Measurements from ENCODE around the gene SEL1L3.

Gene SEL1L3

GRCh38 chr4:25703731-25704388, 158.9 kb downstream of the SEL1L3 start:
- Histone ChIP-seq H3K4me1 (no peaks in the 10 kb centered on the region), H3K9me3 (ENCODE audit: control insufficient read depth, low read length) (no peaks in the 10 kb centered on the region), H3K79me2 (no peaks in the 10 kb centered on the region), H3K4me3 (ENCODE audit: low read depth, low read length) (no peak overlapping the region), H3K36me3 (ENCODE audit: control insufficient read depth, insufficient read depth, low read length) (no peaks in the 10 kb centered on the region), H3K27me3 (ENCODE audit: control insufficient read depth, insufficient read depth, low read length) (no peaks in the 10 kb centered on the region), H3K27ac (no peak overlapping the region), H3K9ac (no peak overlapping the region), H3K4me2 (ENCODE audit: low read length) (no peak overlapping the region), H2AFZ (no peak overlapping the region)
- TF ChIP-seq, protein P1, sequence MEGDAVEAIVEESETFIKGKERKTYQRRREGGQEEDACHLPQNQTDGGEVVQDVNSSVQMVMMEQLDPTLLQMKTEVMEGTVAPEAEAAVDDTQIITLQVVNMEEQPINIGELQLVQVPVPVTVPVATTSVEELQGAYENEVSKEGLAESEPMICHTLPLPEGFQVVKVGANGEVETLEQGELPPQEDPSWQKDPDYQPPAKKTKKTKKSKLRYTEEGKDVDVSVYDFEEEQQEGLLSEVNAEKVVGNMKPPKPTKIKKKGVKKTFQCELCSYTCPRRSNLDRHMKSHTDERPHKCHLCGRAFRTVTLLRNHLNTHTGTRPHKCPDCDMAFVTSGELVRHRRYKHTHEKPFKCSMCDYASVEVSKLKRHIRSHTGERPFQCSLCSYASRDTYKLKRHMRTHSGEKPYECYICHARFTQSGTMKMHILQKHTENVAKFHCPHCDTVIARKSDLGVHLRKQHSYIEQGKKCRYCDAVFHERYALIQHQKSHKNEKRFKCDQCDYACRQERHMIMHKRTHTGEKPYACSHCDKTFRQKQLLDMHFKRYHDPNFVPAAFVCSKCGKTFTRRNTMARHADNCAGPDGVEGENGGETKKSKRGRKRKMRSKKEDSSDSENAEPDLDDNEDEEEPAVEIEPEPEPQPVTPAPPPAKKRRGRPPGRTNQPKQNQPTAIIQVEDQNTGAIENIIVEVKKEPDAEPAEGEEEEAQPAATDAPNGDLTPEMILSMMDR (IDR thresholded peaks at IDR 0.05): no peak

GRCh38 chr4:25702848-25703247, 159.9 kb downstream of the SEL1L3 start:
- TF ChIP-seq, protein P1 (IDR thresholded peaks at IDR 0.05): no peak
- Histone ChIP-seq H3K27ac (no peak overlapping the region), H3K36me3 (ENCODE audit: control insufficient read depth, insufficient read depth, low read length) (no peaks in the 10 kb centered on the region)

DNA sequence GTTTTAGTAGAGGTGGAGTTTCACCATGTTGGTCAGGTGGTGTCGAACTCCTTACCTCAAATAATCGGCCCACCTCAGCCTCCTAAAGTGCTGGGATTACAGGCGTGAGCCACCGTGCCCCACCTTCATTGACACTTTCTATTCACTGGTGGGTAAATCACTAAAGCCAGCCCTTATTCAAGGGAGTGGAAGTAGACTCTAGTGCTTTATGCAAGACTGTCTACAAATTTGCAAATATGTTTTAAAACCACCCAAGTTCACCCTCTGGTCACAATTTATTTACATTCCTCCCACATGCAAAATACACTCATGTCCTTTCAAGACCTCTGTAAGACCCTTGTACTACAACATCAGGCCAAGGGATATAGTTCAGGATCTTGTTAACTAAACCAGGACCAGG, 162.1 kb downstream of the SEL1L3 start:
- H3K9me3 ChIP-seq (ENCODE audit: control insufficient read depth, low read length): no peaks in the 10 kb centered on the region
- no peak overlapping the region for H2AFZ ChIP-seq
- H3K9ac ChIP-seq: no peak overlapping the region
- TF ChIP-seq, protein P1 (IDR thresholded peaks at IDR 0.05): no peak
- H3K4me2 ChIP-seq (ENCODE audit: low read length): no peak overlapping the region
- H3K27me3 ChIP-seq (ENCODE audit: control insufficient read depth, insufficient read depth, low read length): no peaks in the 10 kb centered on the region
- no peak overlapping the region for H3K27ac ChIP-seq
- no peaks in the 10 kb centered on the region for H3K4me1 ChIP-seq
- no peaks in the 10 kb centered on the region for H3K36me3 ChIP-seq (ENCODE audit: control insufficient read depth, insufficient read depth, low read length)
- H3K4me3 ChIP-seq (ENCODE audit: low read depth, low read length): no peak overlapping the region
- H3K79me2 ChIP-seq: no peaks in the 10 kb centered on the region

More at GRCh38 chr4:25702848-25703247, 159.9 kb downstream of the SEL1L3 start:
- Histone ChIP-seq H3K79me2 (no peaks in the 10 kb centered on the region), H3K4me3 (ENCODE audit: low read depth, low read length) (no peak overlapping the region), H2AFZ (no peak overlapping the region), H3K9ac (no peak overlapping the region), H3K27me3 (ENCODE audit: control insufficient read depth, insufficient read depth, low read length) (no peaks in the 10 kb centered on the region), H3K9me3 (ENCODE audit: control insufficient read depth, low read length) (no peaks in the 10 kb centered on the region), H3K4me1 (no peaks in the 10 kb centered on the region), H3K4me2 (ENCODE audit: low read length) (no peak overlapping the region)

- H3K9me3 ChIP-seq (ENCODE audit: control insufficient read depth, low read length): no peaks in the 10 kb centered on the region
- no peak overlapping the region for H3K4me3 ChIP-seq (ENCODE audit: low read depth, low read length)
- H3K36me3 ChIP-seq (ENCODE audit: control insufficient read depth, insufficient read depth, low read length): no peaks in the 10 kb centered on the region
- no peak overlapping the region for H3K9ac ChIP-seq
- H3K79me2 ChIP-seq: no peaks in the 10 kb centered on the region
- no peak overlapping the region for H3K4me2 ChIP-seq (ENCODE audit: low read length)
- no peaks in the 10 kb centered on the region for H3K4me1 ChIP-seq
- H3K27ac ChIP-seq: no peak overlapping the region
- no peak overlapping the region for H2AFZ ChIP-seq
- no peaks in the 10 kb centered on the region for H3K27me3 ChIP-seq (ENCODE audit: control insufficient read depth, insufficient read depth, low read length)
- TF ChIP-seq, protein P1 (IDR thresholded peaks at IDR 0.05): no peak
These were observed 165.3 kb downstream of the SEL1L3 start for GRCh38 chr4:25697516-25697915.
